Measurements from ENCODE around the gene BCL2L13.
"Not testable (repeated sequence)": the region's sequence is repeated elsewhere in the genome, so short reads cannot be mapped to it uniquely, and the experiment has no call there.

The BCL2L13 gene

DNA sequence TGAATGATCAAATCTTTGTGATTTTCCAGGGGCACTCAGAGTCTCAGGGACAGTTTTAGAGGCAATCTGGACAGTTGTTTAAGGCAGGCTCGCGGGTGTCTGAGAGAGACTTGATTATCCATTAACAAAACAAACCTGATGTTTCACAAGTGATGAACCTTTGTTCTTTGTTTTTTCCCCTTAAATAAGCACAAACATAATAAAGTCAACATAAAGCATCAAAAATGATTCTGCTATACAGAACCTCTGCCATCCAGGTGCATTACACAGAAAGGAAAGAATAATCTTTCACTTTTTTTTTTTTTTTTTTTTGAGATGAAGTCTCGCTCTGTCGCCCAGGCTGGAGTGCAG lies 122.6 kb downstream of the BCL2L13 start:
- no peak for DNase-seq (ENCODE audit: low read depth in 2 of 2)

DNA sequence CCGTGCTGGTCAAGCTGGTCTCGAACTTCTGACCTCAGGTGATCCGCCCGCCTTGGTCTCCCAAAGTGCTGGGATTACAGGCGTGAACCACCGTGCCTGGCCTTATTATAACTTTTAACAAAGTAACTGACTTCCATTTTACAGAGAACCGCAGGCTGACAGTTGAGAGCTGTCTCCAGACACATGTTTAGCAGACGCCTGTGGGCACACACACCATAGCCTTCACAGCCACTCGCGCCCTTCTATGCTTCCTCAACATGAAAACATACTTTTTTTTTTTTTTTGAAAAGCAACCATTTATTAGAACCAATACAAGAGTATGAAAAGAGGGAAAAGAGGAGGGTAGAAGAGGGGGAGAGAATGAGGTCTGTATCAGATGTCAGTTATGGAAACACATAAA lies 124.9 kb downstream of the BCL2L13 start:
- DNase-seq (ENCODE audit: low read depth in 2 of 2) = not testable (repeated sequence)

DNA sequence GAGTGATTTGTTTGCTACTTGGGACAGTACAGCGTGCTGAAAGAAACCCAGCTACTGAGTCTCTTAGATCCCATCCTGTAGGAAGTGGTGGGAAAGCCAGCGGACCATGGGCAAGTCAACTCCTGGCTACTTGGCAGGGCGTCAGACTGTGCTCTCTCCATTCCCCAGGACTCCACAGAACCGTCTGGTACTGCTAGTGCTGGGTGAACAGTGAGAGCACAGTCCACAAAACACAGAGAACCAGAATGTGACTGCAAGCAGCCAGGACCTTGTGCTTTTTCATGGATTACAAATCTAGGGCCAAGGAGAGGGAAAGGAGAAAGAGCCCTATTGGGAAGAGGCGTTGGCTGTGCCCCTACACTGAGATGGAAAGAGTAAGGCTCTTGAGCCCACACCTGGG lies 125.5 kb downstream of the BCL2L13 start:
- DNase-seq (ENCODE audit: low read depth in 2 of 2) = no peak

DNA sequence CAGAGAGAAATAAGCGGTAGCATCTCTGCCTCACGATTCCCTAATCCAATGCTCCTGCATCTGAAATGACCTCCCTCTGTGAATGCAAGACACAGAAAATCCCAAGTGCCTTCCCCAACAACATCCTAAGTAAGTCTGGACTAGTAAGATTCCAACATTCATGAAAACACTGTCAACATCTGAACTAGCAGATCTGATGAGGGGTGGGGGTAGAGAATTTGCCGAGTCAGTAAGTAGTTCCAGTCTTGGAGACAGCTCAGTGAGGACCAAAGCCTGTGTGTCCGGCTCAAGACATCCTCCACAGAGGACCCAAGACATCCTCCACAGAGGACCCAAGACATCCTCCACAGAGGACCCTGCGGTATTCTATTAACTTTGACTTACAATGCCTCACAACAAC lies 126.3 kb downstream of the BCL2L13 start:
- DNase-seq (ENCODE audit: low read depth in 2 of 2) = not testable (repeated sequence)

DNA sequence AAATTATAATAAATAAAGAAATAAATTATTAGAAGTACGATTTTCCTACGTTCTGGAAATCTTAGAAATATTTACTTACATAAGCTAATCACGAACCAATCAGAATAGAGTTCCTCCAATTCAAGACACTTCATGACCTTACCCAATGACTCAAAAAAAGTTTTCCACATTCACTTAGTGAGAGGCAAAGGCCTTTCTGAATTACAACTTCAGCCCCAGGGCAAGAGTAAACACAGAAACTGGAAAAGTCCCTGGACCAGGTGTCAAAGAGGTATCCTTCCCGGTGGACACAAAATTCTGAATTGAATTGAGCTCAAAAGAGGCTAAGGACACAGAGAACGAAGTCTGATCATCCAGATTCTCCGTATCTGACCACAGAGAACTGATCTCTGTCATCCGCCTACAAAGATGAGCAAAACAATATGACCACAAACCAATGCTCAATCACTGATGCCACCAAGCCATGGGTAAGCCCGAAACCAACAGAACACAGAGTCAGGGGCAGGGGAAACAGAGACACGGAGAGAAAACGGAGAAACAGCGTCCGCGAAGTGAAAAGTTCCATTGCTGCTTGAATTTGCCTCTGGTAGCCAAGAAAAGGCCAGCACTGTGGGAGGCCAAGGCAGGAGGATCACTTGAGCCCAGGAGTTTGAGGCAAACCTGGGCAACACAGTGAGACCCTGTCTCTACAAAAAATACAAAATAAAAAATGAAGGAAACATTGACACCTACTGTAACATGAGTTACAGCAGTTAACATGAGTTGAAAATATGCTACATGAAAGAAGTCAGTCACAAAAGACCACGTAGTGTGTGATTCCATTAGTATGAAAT lies 128.9 kb downstream of the BCL2L13 start:
- peak in 1 of 2 experiments; percentile 24 for DNase-seq (ENCODE audit: low read depth in 2 of 2)

DNA sequence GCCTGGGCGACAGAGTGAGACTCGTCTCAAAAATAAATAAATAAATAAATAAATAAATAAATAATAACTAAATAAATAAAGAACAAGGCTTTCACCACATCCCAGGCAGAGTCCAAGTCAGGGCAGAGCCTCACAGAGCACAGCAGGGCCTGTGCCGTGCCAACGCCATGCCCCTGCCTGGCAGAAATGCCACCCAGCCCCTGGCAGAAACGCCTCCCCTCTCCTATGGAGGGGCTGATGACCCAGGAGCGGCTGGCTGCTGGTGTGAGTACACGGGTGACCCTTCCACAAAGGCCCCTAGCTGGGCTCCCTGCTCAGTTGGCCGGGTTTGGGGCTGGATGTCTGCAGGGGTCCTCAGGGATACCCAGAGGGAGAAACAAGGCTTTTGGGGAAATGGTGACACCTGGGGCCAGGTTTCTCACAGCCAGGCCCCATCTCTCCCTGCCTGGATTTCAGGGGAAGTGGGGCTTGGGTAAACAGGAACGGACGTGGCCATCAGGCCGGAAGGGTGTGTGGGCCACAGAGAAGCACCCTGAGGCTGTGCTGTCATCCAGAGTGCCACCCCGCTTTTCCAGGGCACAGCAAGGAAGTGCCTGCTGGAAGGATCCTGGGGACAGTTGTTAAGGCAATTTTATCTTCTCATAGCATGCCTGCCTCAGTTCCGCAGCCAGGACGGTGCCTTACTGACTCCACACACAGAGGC lies 130.6 kb downstream of the BCL2L13 start:
- DNase-seq (ENCODE audit: low read depth in 2 of 2) = no peak

DNA sequence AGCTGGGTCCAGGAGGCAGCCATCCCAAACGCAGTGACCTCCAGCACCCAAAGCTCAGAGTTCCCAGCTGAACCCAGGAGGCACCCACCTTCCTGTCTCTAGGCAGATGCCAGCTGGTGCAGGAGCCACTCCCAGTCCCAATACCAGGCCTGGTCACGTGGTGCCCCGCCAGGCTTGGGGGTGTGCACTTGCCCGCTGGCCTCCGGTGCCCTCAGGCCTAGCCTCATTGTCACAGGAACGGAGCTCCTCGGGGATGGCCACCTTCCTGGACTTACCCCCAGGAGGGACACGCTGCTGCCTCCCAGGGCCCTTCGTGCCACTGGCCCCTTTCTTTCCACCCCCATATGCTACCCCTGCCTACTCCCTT lies 131.1 kb downstream of the BCL2L13 start:
- DNase-seq (ENCODE audit: low read depth in 2 of 2) = no peak

DNA sequence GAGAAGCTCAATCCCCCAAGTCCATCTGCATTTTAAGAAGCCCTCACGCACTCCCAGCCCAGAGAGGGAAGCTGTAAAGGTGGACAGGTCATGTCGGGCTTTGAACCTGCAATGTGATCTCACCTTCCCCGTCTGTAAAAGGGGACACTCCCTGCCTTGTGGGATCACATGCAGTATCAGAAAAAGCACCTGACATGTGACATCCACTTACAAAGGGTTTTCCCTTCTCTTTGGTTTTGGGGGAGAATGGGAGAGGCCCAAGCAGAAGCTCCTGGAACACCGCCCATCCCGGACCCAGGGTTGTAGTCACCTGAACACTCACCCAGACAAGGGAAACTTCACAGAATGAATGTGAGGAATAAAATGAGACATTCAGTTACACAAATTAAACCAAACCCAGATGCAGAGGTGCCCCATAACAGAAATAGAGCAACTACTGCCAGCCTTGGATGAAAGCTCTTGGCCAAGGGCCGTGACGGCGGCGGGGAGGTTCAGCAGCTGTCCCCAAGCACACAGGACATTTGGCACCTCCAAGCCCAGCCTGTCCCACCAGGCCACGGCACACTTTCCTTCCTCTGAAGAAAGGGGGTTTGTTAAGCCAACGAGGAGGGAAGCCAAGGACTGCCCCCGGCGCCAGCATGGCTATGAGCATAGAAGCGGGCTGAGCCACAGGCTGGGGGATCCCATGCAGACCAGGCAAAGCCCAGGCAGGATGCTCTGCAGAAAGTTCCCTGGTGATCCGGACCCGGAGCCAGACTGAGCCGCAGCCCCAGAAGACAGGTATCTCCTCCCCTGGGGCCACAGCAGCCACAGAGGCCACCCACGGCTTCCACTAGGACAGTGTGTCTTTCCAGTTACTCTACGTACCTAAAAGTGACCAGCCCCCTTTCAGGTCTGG lies 131.9 kb downstream of the BCL2L13 start:
- DNase-seq (ENCODE audit: low read depth in 2 of 2) = no peak

DNA sequence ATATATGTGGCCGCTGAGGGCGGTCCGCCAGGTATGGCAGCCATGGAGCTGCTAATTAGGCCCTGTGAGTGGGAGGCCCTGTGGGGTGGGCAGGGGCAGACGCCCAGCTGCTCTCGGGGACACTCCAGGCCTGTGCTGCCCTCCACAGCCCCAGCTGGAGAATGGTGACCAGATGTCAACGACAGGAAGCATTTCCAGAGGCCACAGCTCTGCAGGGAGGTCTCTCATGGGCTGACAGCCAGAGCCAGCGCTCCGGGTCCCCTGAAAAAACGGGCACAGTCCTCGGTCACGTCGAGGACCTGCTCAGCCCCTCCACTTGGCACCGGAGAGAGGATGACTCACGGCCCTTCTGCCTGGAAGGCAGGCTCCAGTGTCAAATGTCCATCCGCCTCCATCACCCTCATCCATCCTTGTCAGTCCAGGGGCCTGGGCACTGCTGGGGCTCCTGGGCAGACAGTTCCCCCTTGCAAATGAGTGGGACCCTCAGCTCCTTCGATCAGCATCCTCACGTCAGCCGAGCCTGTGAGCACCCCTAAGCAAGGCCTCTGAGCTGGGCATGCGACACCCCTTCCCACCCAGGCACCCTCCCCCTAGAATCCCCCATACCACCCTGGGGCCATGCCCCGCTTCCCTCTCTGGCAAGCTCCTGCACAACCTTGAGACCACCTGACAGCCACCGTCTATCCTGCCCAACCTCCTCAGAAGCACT lies 133.8 kb downstream of the BCL2L13 start:
- no peak for DNase-seq (ENCODE audit: low read depth in 2 of 2)

DNA sequence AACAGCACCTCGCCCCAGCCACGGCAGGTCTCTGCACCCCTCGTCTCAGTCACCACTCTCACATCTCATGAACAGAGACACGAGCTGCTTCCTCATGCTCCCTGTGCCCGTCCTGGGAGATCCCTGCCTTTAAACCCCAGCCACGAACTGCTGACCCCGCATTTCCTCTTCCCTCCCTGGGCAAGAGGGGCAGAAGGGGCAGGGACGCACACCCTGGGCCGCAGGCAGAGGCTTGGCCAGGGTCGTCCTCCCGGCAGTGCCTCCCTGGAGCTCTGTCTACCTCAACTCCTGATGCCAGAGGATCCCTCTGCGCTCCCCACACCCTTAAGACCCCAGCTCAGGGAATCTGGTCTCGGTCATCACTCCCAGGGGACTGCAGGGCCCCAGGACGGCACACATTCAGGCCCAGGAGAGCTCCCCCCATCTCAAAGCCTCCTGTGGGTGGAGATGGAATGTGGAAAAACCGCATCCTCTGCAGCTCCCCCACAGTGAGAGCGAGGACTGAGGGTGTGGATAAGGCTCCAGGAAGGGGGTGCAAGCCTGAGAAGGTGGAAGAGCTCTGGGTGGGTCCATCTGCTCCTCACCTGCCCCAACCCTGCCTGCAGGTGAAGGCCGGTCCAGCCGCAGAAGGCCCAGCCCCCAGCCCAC lies 134.5 kb downstream of the BCL2L13 start:
- no peak for DNase-seq (ENCODE audit: low read depth in 2 of 2)

DNA sequence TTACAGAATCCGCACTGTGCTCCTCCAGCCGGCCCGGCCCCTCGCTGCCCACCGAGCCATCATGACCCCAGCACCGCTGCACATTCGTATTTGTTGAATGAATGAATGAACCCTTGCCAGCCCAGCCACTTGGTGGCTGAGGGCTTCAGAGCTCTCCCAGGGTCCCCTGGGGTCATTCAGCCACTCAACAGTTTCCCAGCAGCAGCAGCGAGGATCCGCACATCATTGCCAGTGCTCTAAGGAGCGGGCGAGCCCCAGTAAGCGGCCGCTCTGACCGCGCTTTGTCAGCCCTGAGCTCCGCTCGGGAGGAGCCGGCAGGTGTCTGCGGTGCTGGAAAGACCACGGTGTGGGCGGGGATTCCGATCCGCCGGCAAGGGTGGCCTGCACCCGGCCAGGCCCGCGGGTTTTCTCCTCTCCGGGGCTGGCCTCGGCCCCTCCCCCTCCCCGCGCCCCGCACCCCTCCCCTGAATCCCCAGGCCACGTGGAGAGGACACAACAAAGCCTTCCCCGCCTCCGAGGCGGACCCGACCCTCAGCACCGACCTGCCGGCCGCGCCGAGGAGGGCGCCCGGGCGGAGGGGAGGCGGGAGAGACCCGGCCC lies 135.1 kb downstream of the BCL2L13 start:
- DNase-seq (ENCODE audit: low read depth in 2 of 2) = peak; percentile 34 to 60

DNA sequence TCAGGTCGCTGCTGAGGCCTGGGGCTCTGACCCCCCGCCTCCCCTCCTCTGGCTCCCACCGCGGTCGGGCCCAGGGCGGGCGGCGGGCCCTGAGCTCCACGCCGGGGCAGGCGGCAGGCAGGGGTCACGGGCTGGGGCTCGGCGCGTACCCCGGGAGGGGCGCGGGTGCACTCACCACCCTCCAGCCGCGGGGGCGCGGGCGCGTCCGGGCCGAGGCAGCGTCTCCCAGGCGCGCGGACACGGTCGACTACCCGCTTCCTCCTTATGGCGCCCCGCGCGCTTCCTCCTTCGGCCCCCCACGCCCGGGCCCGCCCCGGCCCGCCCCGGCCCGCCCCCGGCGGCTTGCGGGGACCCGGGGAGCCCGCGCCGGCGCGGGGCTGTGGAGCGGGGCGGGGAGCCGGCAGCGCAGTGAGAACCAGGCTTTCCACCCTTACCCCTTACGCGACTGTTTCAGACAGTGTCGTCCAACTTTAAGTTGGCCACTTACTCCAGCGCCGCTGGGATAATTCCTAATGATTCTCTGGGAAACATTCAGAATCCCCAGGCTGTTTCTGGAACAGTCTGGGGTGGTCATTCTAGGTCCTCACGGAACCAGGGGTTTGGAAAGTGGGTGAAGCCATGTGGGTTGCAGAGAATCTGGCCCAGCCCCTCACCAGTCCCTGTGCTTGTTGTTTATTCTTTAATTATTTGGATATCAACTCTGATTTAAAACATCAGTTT lies 135.8 kb downstream of the BCL2L13 start, which contains the start of gene BID:
BID (minus strand) TSS at position 264 of the 720 bp plus-strand sequence. CDS start 24,353 bp downstream, outside the sequence.
- DNase-seq (ENCODE audit: low read depth in 2 of 2) = no peak

DNA sequence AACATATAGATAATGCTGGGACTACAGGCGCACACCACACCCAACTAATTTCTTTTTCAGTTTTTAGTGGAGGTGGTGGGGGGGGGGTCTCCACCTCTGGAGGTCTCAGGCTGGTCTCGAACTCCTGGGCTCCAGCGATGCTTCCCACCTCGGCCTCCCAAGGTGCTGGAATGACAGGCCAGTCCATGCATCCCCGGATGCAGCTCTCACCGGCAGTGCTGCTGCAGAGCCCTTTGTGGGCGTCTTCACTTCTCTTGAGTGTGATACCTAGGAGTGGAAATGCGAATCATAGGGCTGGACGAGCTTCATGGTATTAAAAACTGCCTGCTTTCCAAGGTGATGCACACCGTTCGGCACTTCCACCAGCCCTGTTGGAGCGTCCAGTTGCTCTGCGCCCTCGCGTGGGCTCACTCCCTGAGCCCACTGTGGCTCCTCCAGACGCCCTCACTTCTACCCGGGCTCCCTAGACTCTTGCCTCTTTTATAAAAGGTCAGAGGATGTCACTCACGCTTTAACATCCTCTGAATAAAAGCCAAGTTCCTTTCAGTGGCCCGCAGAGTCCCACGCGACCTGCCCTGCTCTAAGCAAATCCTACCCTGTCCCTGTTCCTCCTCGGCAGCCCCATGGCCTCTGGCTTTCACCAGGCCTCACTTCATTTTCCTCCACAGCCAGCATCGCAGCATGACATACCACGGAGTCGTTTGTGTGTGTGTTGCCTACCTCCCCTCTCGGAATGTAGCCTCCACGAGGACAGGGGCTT lies 136.5 kb downstream of the BCL2L13 start:
- DNase-seq (ENCODE audit: low read depth in 2 of 2) = no peak

DNA sequence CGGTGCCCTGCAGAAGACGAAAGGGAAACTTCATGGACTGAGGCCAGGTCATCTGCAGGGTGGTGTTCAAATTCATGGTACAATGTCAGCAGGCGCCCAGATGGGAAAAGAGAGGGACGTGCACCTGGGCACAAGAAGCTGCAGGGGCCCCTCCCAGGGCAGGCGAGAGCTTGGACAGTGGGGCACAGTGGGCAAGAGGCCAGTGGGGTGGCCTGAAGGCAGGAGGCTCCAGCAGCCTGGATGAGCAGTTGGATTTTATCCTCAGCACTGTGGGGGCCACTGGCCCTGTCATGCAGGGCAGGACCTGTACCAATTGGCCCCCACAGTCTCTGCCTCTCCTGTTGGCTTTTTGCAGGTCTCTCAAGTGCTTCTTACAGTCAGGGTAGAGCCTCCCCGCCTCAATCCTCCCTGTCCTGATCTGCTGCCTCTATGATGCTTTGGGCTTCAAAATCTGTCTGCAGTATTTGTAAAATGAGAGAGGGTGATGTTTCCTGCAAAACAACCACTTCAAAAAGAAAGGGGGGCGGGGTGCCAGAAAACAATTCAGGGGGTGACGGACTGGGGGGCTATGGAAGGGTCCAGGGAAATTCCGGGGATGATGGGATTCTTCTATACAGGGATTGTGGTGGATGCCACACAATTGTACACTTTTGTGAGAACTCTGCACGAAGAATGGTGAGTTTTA lies 137.4 kb downstream of the BCL2L13 start:
- no peak for DNase-seq (ENCODE audit: low read depth in 2 of 2)

DNA sequence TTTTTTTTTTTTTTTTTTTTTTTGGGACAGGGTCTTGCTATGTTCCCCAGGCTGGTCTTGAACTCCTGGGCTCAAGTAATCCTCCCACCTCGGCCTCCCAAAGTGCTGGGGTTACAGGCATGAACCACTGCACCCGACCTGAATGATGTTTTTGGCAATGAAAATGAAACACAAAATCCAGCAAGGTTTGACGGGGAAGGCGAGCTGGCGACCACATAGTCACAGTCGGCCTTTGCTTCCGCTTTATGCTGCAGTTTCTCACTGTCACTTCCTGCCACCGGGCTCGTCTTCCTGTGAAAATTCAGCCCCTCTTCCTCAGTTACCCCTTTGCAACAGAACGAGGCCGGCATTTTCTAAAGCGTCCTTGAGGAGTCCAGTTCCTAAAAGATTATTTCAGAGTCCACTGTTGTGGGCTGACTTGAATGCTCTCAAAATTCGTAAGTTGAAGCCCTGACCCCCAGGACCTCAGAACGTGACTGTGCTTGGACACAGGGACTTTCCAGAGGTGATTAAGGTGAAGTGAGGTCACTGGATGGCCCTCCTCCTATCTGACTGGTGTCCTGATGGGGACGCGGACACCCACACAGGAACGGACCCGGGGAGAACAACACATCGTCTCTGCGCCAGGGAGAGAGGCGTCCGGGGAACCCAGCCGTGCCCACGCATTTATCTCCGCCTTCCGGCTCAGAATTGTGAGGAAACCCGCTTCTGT lies 138.6 kb downstream of the BCL2L13 start:
- peak; percentile 35 to 55 for DNase-seq (ENCODE audit: low read depth in 2 of 2)

DNA sequence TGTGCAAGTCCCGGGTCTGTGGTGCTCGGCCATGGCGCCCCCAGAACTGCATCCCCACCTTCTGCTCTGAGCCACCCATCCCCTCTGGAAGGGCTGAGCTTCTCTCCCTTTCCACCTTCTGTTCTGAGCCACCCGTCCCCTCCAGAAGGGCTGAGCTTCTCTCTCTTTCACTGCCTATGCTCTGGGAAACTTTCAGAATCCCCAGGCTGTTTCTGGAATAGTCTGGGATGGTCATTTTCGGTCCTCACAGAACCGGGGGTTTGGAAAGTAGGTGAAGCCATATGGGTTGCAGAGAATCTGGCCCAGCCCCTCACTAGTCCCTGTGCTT lies 139.1 kb downstream of the BCL2L13 start:
- no peak for DNase-seq (ENCODE audit: low read depth in 2 of 2)

DNA sequence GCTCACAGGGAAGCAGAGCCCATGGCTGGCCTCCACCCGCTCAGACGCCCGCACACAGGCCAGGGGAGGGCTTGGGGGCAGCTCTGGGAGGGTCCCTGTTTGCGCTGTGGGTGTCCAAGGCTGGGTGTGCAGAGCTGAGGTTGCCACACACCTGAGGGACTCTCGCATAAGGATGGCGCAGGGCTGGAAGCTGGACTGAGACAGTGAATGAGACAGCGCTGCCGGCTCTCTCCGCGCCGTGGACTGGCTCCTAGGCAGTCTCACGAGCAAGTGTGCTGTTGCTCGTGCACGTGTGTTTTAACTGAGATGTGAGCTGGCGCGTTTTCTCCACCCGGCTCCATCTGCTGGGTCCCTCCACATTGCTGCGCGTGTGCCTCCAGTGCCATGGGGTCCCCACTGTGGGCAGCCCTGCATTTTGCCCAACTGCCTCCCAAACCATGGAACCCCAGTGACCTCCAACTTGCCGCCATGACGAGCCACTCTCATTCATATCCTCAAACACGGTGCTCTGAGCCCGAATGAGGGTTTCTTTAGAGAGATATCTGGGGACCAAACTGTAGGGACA lies 139.9 kb downstream of the BCL2L13 start:
- no peak for DNase-seq (ENCODE audit: low read depth in 2 of 2)

All from stimulated activated CD4-positive, alpha-beta T cell treated with anti-CD3 and anti-CD28 coated beads, Interleukin-12 subunit alpha, Interleukin-12 subunit beta, amount 100 ng/mL, for 24 hours (primary cell).